Measurements from ENCODE around the gene MACROD1. TPM values are rescaled to one million over a fixed set of nuclear protein-coding genes. Genes with fewer than 3 reads are reported as not detected.

The MACROD1 gene
- total RNA-seq, 1 donor from 2014 or later: 9.3 TPM

- no peak for DNase-seq (ENCODE audit: low read depth)
Observed at GRCh38 chr11:64131683-64132190, 34.2 kb downstream of the MACROD1 start.

GRCh38 chr11:64130618-64131017 is 35.3 kb downstream of the MACROD1 start:
- DNase-seq (ENCODE audit: low read depth): no peak

- DNase-seq (ENCODE audit: low read depth): no peak
Observed at GRCh38 chr11:64129403-64129802, 36.5 kb downstream of the MACROD1 start.

DNA sequence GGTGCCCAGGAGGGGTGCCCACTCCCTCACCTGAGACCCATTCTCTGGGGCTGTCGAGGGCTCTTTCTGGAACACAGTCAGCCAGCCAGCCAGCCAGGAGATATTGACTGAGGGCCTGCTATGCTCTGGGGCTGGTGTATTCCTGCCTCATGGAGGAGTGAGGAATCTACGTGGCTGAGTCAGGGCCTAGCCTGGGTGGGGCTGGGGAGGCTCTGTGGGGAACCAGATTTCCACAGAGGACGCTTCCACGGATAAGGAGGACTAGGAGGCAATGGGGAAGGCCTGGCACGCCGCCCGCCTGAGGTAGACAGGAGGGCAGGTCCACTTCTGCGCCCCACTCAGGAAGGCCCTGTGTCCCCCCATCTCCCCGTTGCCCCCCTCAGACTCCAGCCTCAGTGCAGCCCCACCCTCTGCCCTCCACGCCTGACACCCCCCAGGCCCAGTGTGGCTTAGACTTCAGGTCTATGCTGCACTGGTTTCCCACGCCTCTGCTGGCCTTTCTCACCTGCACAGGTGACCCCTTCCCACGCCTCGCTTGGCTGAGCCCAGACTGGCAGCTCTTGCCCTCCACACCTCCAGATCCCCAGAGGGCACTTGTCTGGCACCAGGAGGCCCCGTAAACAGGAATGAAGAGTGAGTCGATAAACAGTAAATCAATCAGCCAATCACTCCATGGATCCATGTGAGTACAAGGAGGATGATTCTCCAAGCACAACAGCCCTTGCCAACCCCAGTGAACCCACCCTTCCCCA is 37.5 kb downstream of the MACROD1 start:
- no peak for DNase-seq (ENCODE audit: low read depth)

DNA sequence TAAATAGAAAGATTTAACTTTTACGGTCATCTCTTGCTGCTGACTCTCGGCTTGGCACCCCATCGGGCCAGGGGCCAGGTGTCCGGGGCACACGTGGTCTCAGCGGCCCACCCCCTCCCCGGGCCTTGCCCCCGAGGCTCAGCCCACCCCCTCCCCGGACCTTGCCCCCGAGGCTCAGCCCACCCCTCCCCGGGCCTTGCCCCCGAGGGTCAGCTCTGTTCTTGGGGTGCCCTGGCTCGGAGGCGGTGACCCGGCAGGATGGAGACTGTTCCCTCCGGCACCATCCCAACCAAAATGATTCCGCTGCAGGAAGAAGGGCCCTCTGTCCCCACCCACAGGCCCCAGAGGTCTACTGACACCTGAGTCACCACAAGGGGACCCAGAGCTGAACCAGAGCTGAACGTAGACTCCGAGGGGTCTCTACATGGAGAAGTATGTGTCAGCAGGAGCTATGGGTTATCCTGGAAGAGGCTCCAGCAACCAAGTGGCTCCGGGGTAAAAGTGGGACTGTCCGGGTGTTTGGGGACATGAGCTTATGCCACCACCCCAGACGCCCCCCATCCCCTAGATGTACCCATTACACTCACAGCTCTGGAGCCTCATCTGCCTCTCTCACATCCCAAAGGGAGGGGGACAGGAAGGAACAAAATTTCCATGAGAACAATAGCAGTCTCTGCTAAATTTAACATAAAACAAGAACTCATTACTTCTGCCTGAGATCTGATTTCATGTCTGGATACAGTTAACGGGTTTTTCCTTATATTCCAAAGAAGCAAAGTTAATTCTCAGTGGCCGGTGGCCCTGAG is 38.4 kb downstream of the MACROD1 start:
- DNase-seq (ENCODE audit: low read depth): no peak

DNA sequence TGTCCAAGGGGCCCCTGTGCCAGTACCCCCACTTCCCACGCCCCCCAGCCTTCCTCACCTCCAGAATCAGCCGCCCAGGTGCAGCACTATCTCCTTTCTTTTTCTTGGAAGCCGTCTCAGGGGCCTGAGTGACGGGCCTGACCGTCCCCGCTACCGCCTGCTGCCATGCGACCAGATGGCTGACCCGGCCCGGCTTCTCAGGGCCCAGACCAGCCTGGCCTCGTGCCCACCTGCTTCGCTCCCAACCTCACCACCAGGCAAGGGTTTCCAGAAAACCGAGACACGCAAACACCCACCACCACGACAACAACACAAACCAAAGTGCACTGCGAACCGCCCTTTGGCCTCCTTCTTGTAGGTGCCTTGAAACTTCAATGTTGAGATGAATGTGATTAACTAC is 39.1 kb downstream of the MACROD1 start:
- DNase-seq (ENCODE audit: low read depth): no peak

DNA sequence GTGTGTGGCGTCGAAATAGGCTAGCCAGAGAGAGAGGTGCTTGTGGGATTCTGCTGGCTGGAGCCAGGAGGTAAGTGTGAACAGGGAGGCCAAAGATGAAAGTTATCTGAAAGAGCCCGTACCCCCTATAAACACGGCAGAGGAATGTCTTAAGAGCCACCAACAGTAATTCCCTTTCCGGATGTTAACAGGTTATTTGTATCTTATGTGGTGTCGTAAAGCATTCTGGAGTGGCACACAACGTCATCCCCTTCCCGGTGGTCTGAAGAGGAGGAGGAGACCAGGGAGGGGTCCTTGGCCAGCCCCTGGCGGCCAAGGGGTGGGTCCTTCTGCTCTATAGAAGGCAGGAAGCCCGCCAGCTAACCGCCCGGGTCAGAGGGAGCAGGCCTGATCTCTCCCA is 39.5 kb downstream of the MACROD1 start:
- no peak for DNase-seq (ENCODE audit: low read depth)

- DNase-seq (ENCODE audit: low read depth): no peak
Observed at GRCh38 chr11:64125676-64126075, 40.2 kb downstream of the MACROD1 start.

DNA sequence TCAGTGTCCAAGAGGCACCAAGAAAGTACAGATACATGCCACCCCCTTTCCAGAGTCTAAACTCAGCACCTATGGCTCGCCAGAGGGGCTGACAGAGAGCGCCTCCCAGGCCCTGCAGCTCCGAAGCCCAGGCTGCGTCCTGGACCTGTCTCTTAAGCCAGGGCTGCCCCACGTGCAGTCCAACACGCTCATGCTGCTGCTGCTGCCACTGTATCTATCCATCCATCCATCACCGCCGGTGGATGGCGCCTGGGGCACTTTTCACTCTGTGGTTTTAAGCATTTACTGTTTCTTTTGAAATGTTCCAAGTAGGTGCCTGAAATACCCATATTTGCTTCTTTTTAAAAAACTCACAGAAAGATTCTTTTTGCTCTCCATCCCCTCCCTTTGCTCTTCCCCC is 41.8 kb downstream of the MACROD1 start:
- DNase-seq (ENCODE audit: low read depth): no peak

- DNase-seq (ENCODE audit: low read depth): no peak
Observed at GRCh38 chr11:64123679-64124078, 42.2 kb downstream of the MACROD1 start.

GRCh38 chr11:64122411-64123410 is 43.2 kb downstream of the MACROD1 start:
- no peak for DNase-seq (ENCODE audit: low read depth)

DNA sequence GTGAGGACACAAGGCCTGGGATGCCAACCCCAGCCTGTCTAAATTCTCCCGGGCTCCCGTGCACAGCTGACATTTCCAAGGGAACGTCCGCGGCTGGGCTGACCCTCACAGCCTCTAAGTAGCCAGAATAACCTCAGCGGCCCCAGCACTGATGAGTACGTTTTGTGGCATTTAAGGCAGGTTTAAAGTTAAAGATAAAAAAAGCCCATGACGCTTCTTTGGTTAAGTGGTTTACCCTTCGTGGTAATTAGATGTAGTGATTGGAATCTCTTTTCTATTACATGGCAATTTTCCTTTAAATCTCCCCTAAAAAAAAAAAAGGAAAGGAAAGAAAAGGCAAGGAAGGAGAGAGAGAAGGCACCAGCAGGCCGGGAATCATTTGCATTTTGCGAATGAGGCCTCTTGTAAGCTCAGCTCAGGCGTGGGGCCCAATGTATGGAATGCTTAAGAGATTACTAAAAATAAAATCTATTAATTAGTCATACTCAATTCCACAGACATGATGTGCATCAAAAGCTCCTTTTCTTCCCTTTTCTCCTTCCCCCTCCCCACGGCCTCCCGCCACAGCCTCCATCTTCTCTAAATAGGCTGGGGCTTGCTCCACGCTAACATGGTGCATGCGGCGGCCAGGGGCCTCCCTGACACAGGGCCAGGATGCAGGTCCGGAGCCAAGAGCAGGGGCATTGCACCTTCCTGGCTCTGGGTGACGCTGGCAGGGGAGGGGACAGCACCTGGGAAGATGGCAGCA is 44.1 kb downstream of the MACROD1 start:
- peak; percentile 67 for DNase-seq (ENCODE audit: low read depth)

- DNase-seq (ENCODE audit: low read depth): no peak
Observed at GRCh38 chr11:64120951-64121569, 44.9 kb downstream of the MACROD1 start.

GRCh38 chr11:64119700-64120099 is 46.2 kb downstream of the MACROD1 start:
- DNase-seq (ENCODE audit: low read depth): no peak

DNA sequence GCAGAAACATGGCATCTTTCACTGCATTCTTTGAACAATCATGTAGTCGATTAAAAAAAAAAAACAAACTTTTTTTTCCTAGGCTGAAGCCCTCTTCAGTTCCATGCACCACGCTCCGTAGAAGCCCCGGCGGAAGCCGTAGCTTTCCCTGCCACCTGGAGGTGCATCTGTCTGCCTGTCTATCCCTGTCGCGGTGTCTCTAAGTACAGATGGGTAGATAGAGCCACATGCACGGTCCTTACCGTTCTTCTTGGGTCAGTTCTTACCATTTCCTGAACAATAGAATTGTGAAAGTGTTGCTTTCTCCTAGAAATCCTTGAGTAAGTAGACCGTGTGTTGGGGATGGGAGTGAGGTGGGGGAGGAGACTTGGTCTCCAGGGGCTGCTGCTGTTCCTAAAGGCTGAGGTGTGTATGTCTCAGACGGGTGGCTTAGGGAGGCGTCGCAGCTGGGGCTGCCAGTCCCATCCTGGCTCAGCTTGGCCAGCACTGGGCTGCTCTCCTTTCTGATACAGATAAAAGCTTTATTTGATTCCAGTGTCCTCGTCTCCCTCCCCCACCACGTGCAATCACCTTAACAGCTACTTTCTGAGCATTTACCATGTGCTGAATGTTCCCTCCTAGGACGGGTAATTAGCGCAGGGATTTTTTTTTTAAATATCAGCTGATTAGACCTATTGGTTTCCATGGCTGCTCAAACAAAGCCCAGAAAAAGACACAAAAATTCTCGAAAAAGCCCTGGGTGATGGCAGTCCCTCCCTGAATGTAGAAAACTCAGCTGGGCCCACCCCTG is 46.8 kb downstream of the MACROD1 start:
- no peak for DNase-seq (ENCODE audit: low read depth)

GRCh38 chr11:64117763-64118459 is 48.0 kb downstream of the MACROD1 start:
- DNase-seq (ENCODE audit: low read depth): no peak

- DNase-seq (ENCODE audit: low read depth): no peak
Observed at GRCh38 chr11:64115531-64116522, 50.1 kb downstream of the MACROD1 start.

GRCh38 chr11:64114231-64114630 is 51.7 kb downstream of the MACROD1 start:
- DNase-seq (ENCODE audit: low read depth): no peak
